Neuronal stem cell (in vitro differentiated cells): ENCODE data around the gene SOHLH1.

ENCODE experiments used
- DNase-seq: peaks from one replicate; pipeline ENCODE4 v3.0.0-alpha.2; 2013; ENCODE audit warnings: low spot score
- H2AFZ ChIP-seq: one replicate; pipeline ENCODE4 v1.6.1; 2013; ENCODE audit warnings: mild to moderate bottlenecking, low read length, inconsistent platforms
- H2AK5ac ChIP-seq: 2 replicates; pipeline ENCODE4 v1.6.1; 2013; ENCODE audit warnings: low read depth, mild to moderate bottlenecking, inconsistent platforms, low read length, moderate library complexity, mixed read lengths
- H2BK120ac ChIP-seq: 2 replicates; pipeline ENCODE4 v1.6.1; 2013; ENCODE audit warnings: low read depth, mild to moderate bottlenecking, inconsistent platforms, low read length, moderate library complexity, mixed read lengths
- H2BK12ac ChIP-seq: one replicate; pipeline ENCODE4 v1.6.1; 2013; ENCODE audit warnings: low read length, inconsistent platforms
- H2BK15ac ChIP-seq: 2 replicates; pipeline ENCODE4 v1.6.1; 2013; ENCODE audit warnings: mild to moderate bottlenecking, low read length, inconsistent platforms, mixed read lengths
- H2BK5ac ChIP-seq: one replicate; pipeline ENCODE4 v1.6.1; 2013; ENCODE audit warnings: inconsistent platforms, mild to moderate bottlenecking, low read length, moderate library complexity
- H3K14ac ChIP-seq: one replicate; pipeline ENCODE4 v1.6.1; 2013; ENCODE audit warnings: low read length, inconsistent platforms
- H3K18ac ChIP-seq: 2 replicates; pipeline ENCODE4 v1.6.1; 2013; ENCODE audit warnings: low read length, inconsistent platforms
- H3K23ac ChIP-seq: 2 replicates; pipeline ENCODE4 v1.6.1; 2013; ENCODE audit warnings: low read depth, mild to moderate bottlenecking, mixed read lengths, low read length, inconsistent platforms; ENCODE audit not compliant: poor library complexity
- H3K27ac ChIP-seq: replicated peaks from 3 replicates; pipeline ENCODE4 v1.5.1; 2013; ENCODE audit warnings: low read length, inconsistent platforms
- H3K27me3 ChIP-seq, 3 experiments: 2 replicates each; pipeline ENCODE4 v1.6.1; 2013; ENCODE audit warnings: low read length in 3 of 3, mild to moderate bottlenecking in 2 of 3, inconsistent platforms in 1 of 3, low read depth in 1 of 3, mixed read lengths in 1 of 3, moderate library complexity in 1 of 3; ENCODE audit not compliant: control insufficient read depth in 3 of 3, insufficient read depth in 3 of 3
- H3K36me3 ChIP-seq, 2 donors: replicated peaks in 1 of 2; 2 replicates each; pipeline ENCODE4 v1.6.1; 2013; ENCODE audit warnings: low read length in 2 of 2; ENCODE audit not compliant: control insufficient read depth in 2 of 2, insufficient read depth in 2 of 2
- H3K4ac ChIP-seq: 2 replicates; pipeline ENCODE4 v1.6.1; 2013; ENCODE audit warnings: inconsistent platforms, mild to moderate bottlenecking, low read length, moderate library complexity
- H3K4me1 ChIP-seq, 2 donors: 1 replicate in 1 of 2; 2 replicates in 1 of 2; pipeline ENCODE4 v1.6.1; 2013; ENCODE audit warnings: low read length in 2 of 2, low read depth in 1 of 2; ENCODE audit not compliant: control insufficient read depth in 2 of 2, insufficient read depth in 1 of 2
- H3K4me2 ChIP-seq: one replicate; pipeline ENCODE4 v1.6.1; 2013; ENCODE audit warnings: mild to moderate bottlenecking, low read length, inconsistent platforms; ENCODE audit not compliant: insufficient read depth, poor library complexity, severe bottlenecking
- H3K4me3 ChIP-seq, 2 donors: 2 replicates each; pipeline ENCODE4 v1.5.1; 2013; ENCODE audit warnings: low read length in 2 of 2, mild to moderate bottlenecking in 2 of 2, inconsistent platforms in 1 of 2, moderate library complexity in 1 of 2
- H3K79me1 ChIP-seq: one replicate; pipeline ENCODE4 v1.6.1; 2013; ENCODE audit warnings: low read depth, mild to moderate bottlenecking, inconsistent platforms, low read length, moderate library complexity
- H3K9ac ChIP-seq: one replicate; pipeline ENCODE4 v1.6.1; 2013; ENCODE audit warnings: mild to moderate bottlenecking, low read depth, low read length, inconsistent platforms; ENCODE audit not compliant: poor library complexity
- H3K9me3 ChIP-seq, 2 donors: replicated peaks in 1 of 2; 2 replicates each; pipeline versions ENCODE3 to v1.6.1; 2013; ENCODE audit warnings: low read length in 2 of 2, mild to moderate bottlenecking in 2 of 2, inconsistent platforms in 1 of 2, low read depth in 1 of 2, mixed read lengths in 1 of 2, moderate library complexity in 1 of 2; ENCODE audit not compliant: control insufficient read depth in 2 of 2, insufficient read depth in 1 of 2
- H4K8ac ChIP-seq: one replicate; pipeline ENCODE4 v1.6.1; 2013; ENCODE audit warnings: low read depth, mild to moderate bottlenecking, inconsistent platforms, low read length, moderate library complexity
- H4K91ac ChIP-seq: one replicate; pipeline ENCODE4 v1.6.1; 2013; ENCODE audit warnings: low read length, low read depth, mild to moderate bottlenecking, inconsistent platforms; ENCODE audit not compliant: poor library complexity
- WGBS, 2 donors: extraction: QIAGEN DNeasy Blood & Tissue Kit; methylation state at CpG; one replicate each; pipeline ENCODE4 v1.1.7; 2013; ENCODE audit warnings: missing lambda C conversion rate in 2 of 2, mixed read lengths in 1 of 2; ENCODE audit not compliant: insufficient read length in 2 of 2, insufficient replicate concordance in 1 of 2; ENCODE audit errors: extremely low coverage in 2 of 2; 5-methylcytosine and 5-hydroxymethylcytosine counted together

Gene SOHLH1

DNA sequence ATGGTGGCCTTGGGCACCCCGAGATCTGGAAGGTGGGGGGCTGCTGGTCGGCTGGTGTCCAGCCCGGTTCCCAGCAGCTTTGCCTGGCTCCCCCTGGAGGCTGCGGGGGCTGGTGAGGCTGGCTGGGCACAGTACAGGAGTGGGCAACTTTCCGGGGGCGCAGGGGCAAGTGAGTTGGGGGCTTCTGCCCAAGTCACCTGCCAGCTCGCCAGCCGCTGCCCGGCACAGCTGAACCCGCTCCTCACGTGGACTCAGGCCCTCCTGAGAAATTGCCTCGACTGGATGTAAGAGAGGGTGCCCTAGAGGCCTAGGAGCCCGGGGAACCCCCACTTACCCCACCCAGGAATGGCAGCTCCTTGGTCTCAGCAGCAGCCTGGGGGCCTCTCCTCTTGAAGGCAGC lies 18.1 kb upstream of the SOHLH1 start:
- no peak for DNase-seq
- no peak overlapping the region for H3K4ac ChIP-seq
- no peaks in the 10 kb centered on the region for H3K9me3 ChIP-seq
- no peak overlapping the region for H3K9ac ChIP-seq
- H2BK5ac ChIP-seq = no peak overlapping the region
- H3K27me3 ChIP-seq = peaks cover 3 to 93% (median 34%) of the 10 kb centered on the region in 3 experiments
- H2AFZ ChIP-seq = no peak overlapping the region
- H3K23ac ChIP-seq = peak overlapping the region; percentile 20
- H2BK12ac ChIP-seq = no peak overlapping the region
- no peak overlapping the region for H4K91ac ChIP-seq
- no peak overlapping the region for H2BK120ac ChIP-seq
- H3K14ac ChIP-seq = no peak overlapping the region
- H3K18ac ChIP-seq = no peak overlapping the region
- no peaks in the 10 kb centered on the region for H3K36me3 ChIP-seq
- no peak overlapping the region for H3K4me2 ChIP-seq
- H3K4me3 ChIP-seq = no peak overlapping the region
- no peak overlapping the region for H2BK15ac ChIP-seq
- no peaks in the 10 kb centered on the region for H3K4me1 ChIP-seq
- WGBS, 2 donors = no CpG with 5 or more reads among the region's 13 CpGs
- no peak overlapping the region for H4K8ac ChIP-seq
- no peak overlapping the region for H3K27ac ChIP-seq
- peaks cover 3% of the 10 kb centered on the region for H3K79me1 ChIP-seq
- H2AK5ac ChIP-seq = no peak overlapping the region

DNA sequence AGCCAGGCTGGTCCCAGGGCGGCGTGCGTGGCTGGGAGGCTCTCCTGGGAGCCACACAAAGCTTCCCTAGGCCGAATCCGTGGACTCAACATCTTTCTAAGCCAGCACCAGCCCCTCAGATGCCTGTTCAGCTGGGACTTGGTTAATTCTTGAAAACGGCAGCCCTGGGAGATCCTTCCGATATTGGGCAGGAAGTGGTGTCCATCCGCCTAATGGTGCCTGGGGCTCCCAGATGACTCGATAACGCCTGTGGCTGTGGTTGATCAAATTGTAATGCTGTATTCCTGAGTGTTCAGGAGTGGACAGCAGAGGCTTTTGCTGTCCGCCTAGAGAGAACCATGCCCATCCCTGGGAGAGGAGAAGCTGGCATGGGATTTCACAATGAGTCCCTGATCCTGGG lies 16.8 kb upstream of the SOHLH1 start:
- no peak overlapping the region for H2BK12ac ChIP-seq
- no peak overlapping the region for H4K8ac ChIP-seq
- peaks cover 3 to 93% (median 34%) of the 10 kb centered on the region in 3 experiments for H3K27me3 ChIP-seq
- no peak overlapping the region for H2BK15ac ChIP-seq
- H3K36me3 ChIP-seq = no peaks in the 10 kb centered on the region
- no peak overlapping the region for H3K23ac ChIP-seq
- WGBS, 2 donors = no CpG with 5 or more reads among the region's 11 CpGs
- no peaks in the 10 kb centered on the region for H3K4me1 ChIP-seq
- no peak overlapping the region for H2AFZ ChIP-seq
- no peak overlapping the region for H2AK5ac ChIP-seq
- peaks cover 3% of the 10 kb centered on the region for H3K79me1 ChIP-seq
- H3K14ac ChIP-seq = no peak overlapping the region
- no peak overlapping the region for H3K4me2 ChIP-seq
- H4K91ac ChIP-seq = no peak overlapping the region
- no peaks in the 10 kb centered on the region for H3K9me3 ChIP-seq
- no peak overlapping the region for H3K27ac ChIP-seq
- DNase-seq = no peak
- H2BK5ac ChIP-seq = no peak overlapping the region
- no peak overlapping the region for H2BK120ac ChIP-seq
- no peak overlapping the region for H3K9ac ChIP-seq
- no peak overlapping the region for H3K4ac ChIP-seq
- H3K4me3 ChIP-seq = no peak overlapping the region
- no peak overlapping the region for H3K18ac ChIP-seq

DNA sequence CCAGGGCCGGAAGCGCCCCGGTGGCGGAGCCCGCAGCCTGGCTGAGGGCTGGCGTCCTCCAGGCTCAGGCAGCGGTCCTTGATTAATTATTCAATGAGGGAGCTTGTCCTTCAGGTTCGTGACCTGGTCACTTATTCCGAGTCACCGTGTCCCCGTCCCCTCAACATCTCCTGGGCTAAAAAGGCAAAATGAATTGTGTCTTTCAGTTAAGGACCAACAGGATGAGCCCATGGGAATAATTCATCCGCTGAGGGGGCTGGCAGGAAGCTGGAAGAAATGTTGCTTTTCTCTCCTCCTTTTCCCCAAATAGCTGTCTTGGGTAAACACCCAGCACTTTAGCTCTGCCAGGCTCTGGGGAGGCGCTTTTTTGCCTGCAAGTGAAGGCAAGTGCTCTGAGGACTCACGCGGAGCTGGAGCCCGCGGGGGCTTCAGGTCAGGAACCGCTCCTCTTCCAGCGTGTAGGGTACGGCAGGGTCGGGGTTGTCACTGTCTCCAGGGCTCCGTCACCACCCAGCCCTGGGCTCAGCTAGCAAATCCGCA lies 15.8 kb upstream of the SOHLH1 start:
- H3K27me3 ChIP-seq = peaks cover 3 to 96% (median 34%) of the 10 kb centered on the region in 3 experiments

DNA sequence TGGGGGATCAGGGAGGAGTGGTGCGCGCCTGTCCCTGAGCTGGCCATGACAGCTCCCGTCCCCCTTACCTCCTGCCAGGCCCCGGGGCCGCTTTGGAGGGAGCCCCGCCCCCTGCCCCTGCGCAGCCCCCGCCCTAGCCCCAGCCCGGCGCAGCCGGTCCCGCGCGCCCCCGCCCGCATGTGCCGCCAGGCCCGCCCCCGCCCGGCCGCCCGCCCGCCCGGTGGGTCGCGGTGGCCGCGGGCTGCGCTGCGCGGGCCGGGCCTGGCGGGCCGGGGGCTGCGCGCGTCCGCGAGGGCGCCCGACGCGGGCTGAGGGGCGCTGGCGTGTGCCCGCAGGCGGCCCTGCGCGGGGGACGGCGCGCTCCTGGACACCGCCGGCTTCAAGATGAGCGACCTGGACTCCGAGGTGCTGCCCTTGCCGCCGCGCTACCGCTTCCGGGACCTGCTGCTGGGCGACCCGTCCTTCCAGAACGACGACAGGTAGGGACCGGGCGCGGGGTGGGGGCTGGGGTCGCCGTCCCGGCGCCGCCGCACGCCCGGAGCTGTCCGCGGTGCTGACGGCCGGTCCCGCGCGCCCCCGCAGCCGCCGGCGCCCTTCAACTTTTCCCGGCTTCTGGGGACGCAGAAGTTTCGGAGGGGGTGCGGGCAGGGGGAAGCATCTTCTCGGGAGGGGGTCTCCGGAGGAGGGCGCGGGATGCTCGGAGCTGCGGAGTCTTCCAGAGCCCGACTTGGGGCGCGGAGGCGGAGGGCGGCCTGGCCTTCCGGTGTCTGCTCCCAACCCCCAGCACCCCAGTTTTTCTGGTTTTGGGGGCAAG lies 15.2 kb upstream of the SOHLH1 start:
- Histone ChIP-seq H2AFZ (no peak overlapping the region), H3K14ac (no peak overlapping the region), H2BK12ac (no peak overlapping the region), H3K23ac (no peak overlapping the region), H4K91ac (no peak overlapping the region), H3K36me3 (no peaks in the 10 kb centered on the region), H3K9me3 (no peaks in the 10 kb centered on the region), H3K9ac (peak overlapping the region; percentile 81), H3K27ac (no peak overlapping the region), H3K4me2 (peak overlapping the region; percentile 94), H4K8ac (no peak overlapping the region), H3K27me3 (peaks cover 3 to 94% (median 34%) of the 10 kb centered on the region in 3 experiments), H3K4ac (no peak overlapping the region), H3K4me3 (peak overlapping the region in 1 of 2 donors; percentile 69), H2AK5ac (no peak overlapping the region), H3K18ac (no peak overlapping the region), H3K79me1 (peaks cover 1% of the 10 kb centered on the region), H3K4me1 (no peaks in the 10 kb centered on the region), H2BK120ac (no peak overlapping the region), H2BK5ac (no peak overlapping the region), H2BK15ac (no peak overlapping the region)
- WGBS, 2 donors = no CpG with 5 or more reads among the region's 103 CpGs
- peak; percentile 65 for DNase-seq

More for the DNA sequence above, 15.8 kb upstream of the SOHLH1 start:
- Histone ChIP-seq H3K4me3 (no peak overlapping the region), H3K27ac (no peak overlapping the region), H2AK5ac (no peak overlapping the region), H3K18ac (no peak overlapping the region), H4K8ac (no peak overlapping the region), H3K4ac (no peak overlapping the region), H3K36me3 (no peaks in the 10 kb centered on the region), H2BK15ac (no peak overlapping the region), H2BK12ac (no peak overlapping the region), H2AFZ (no peak overlapping the region), H3K4me2 (no peak overlapping the region), H3K14ac (no peak overlapping the region), H4K91ac (no peak overlapping the region), H2BK120ac (no peak overlapping the region), H3K23ac (no peak overlapping the region), H2BK5ac (no peak overlapping the region), H3K79me1 (peaks cover 1% of the 10 kb centered on the region), H3K4me1 (no peaks in the 10 kb centered on the region), H3K9ac (no peak overlapping the region), H3K9me3 (no peaks in the 10 kb centered on the region)
- no peak for DNase-seq
- no CpG with 5 or more reads among the region's 23 CpGs for WGBS, 2 donors
